Duodenal mucosa (tissue), 2 donors: Measurements from ENCODE around the gene TELO2.

Experiments
- H3K27ac ChIP-seq: one replicate; pipeline ENCODE4 v1.7.0; 2013; ENCODE audit warnings: low read depth, low read length
- H3K27me3 ChIP-seq, 2 donors: one replicate each; pipeline ENCODE4 v1.7.0; 2013; ENCODE audit warnings: low read length in 2 of 2, control low read depth in 1 of 2; ENCODE audit not compliant: insufficient read depth in 2 of 2, control insufficient read depth in 1 of 2
- H3K36me3 ChIP-seq, 2 donors: one replicate each; pipeline ENCODE4 v1.7.0; 2013; ENCODE audit warnings: low read length in 2 of 2, control low read depth in 1 of 2; ENCODE audit not compliant: insufficient read depth in 2 of 2, control insufficient read depth in 1 of 2
- H3K4me1 ChIP-seq, 2 donors: one replicate each; pipeline ENCODE4 v1.7.0; 2013; ENCODE audit warnings: low read length in 2 of 2, control low read depth in 1 of 2; ENCODE audit not compliant: insufficient read depth in 2 of 2, control insufficient read depth in 1 of 2
- H3K4me3 ChIP-seq, 2 donors: one replicate each; pipeline ENCODE4 v1.7.0; 2013; ENCODE audit warnings: low read length in 2 of 2, low read depth in 1 of 2
- H3K9ac ChIP-seq, 2 donors: one replicate each; pipeline ENCODE4 v1.7.0; 2013; ENCODE audit warnings: low read length in 2 of 2, low read depth in 1 of 2
- H3K9me3 ChIP-seq, 2 donors: one replicate each; pipeline ENCODE4 v1.7.0; 2013; ENCODE audit warnings: low read length in 2 of 2, control low read depth in 1 of 2; ENCODE audit not compliant: control insufficient read depth in 1 of 2

TELO2 gene

GRCh38 chr16:1497014-1497598, 3.9 kb downstream of the TELO2 start:
- Histone ChIP-seq H3K27me3 (no peaks in the 10 kb centered on the region), H3K4me3 (no peak overlapping the region), H3K9me3 (no peaks in the 10 kb centered on the region), H3K4me1 (peaks cover 17 to 22% of the 10 kb centered on the region in 2 donors), H3K27ac (no peak overlapping the region), H3K36me3 (peaks cover 6 to 66% of the 10 kb centered on the region in 2 donors), H3K9ac (no peak overlapping the region)

GRCh38 chr16:1498899-1499676, 5.9 kb downstream of the TELO2 start:
- peaks cover 12 to 79% of the 10 kb centered on the region in 2 donors for H3K36me3 ChIP-seq
- H3K27ac ChIP-seq: no peak overlapping the region
- peaks cover 7 to 10% of the 10 kb centered on the region in 2 donors for H3K4me1 ChIP-seq
- H3K9ac ChIP-seq: no peak overlapping the region
- no peaks in the 10 kb centered on the region for H3K27me3 ChIP-seq
- H3K9me3 ChIP-seq: no peaks in the 10 kb centered on the region
- H3K4me3 ChIP-seq: no peak overlapping the region

GRCh38 chr16:1499756-1500464, 6.8 kb downstream of the TELO2 start:
- Histone ChIP-seq H3K4me3 (no peak overlapping the region), H3K36me3 (peaks cover 12 to 73% of the 10 kb centered on the region in 2 donors), H3K9ac (no peak overlapping the region), H3K9me3 (no peaks in the 10 kb centered on the region), H3K4me1 (peaks cover 0 to 2% of the 10 kb centered on the region in 2 donors), H3K27me3 (no peaks in the 10 kb centered on the region), H3K27ac (no peak overlapping the region)

- Histone ChIP-seq H3K4me1 (no peaks in the 10 kb centered on the region), H3K9me3 (no peaks in the 10 kb centered on the region), H3K27ac (no peak overlapping the region), H3K36me3 (peaks cover 12 to 66% of the 10 kb centered on the region in 2 donors), H3K9ac (no peak overlapping the region), H3K27me3 (no peaks in the 10 kb centered on the region), H3K4me3 (no peak overlapping the region)
Observed at GRCh38 chr16:1500465-1501150, 7.4 kb downstream of the TELO2 start.

- Histone ChIP-seq H3K27me3 (no peaks in the 10 kb centered on the region), H3K36me3 (peaks cover 12 to 61% of the 10 kb centered on the region in 2 donors), H3K27ac (no peak overlapping the region), H3K9ac (no peak overlapping the region), H3K4me1 (no peaks in the 10 kb centered on the region), H3K9me3 (no peaks in the 10 kb centered on the region), H3K4me3 (no peak overlapping the region)
Observed at GRCh38 chr16:1501630-1502029, 8.5 kb downstream of the TELO2 start.

- no peaks in the 10 kb centered on the region for H3K9me3 ChIP-seq
- H3K27me3 ChIP-seq: no peaks in the 10 kb centered on the region
- H3K9ac ChIP-seq: no peak overlapping the region
- H3K36me3 ChIP-seq: peaks cover 12 to 54% of the 10 kb centered on the region in 2 donors
- H3K4me3 ChIP-seq: no peak overlapping the region
- no peaks in the 10 kb centered on the region for H3K4me1 ChIP-seq
- no peak overlapping the region for H3K27ac ChIP-seq
Observed at GRCh38 chr16:1502092-1503004, 9.2 kb downstream of the TELO2 start.

GRCh38 chr16:1503110-1503955, 10.2 kb downstream of the TELO2 start:
- no peak overlapping the region for H3K4me3 ChIP-seq
- no peaks in the 10 kb centered on the region for H3K4me1 ChIP-seq
- no peaks in the 10 kb centered on the region for H3K9me3 ChIP-seq
- H3K36me3 ChIP-seq: peaks cover 12 to 50% of the 10 kb centered on the region in 2 donors
- no peak overlapping the region for H3K27ac ChIP-seq
- H3K27me3 ChIP-seq: no peaks in the 10 kb centered on the region
- H3K9ac ChIP-seq: no peak overlapping the region

GRCh38 chr16:1505073-1505844, 12.1 kb downstream of the TELO2 start:
- Histone ChIP-seq H3K27ac (no peak overlapping the region), H3K4me3 (no peak overlapping the region), H3K4me1 (no peaks in the 10 kb centered on the region), H3K9me3 (no peaks in the 10 kb centered on the region), H3K36me3 (peaks cover 12 to 38% of the 10 kb centered on the region in 2 donors), H3K27me3 (no peaks in the 10 kb centered on the region), H3K9ac (no peak overlapping the region)
